Transverse colon (tissue), 4 donors: ENCODE measurements around the gene IL31.

ENCODE experiments used
- CTCF ChIP-seq, 5 experiments: fragments of 200-600 bp in 3 of 5; fragments of 450-650 bp in 2 of 5; sonication (generic) in 3 of 5; IDR thresholded peaks; 1 replicate in 2 of 5; 2 replicates in 3 of 5; pipeline ENCODE4 v1.5.1; 2016 to 2017; ENCODE audit warnings: antibody characterized with exemption in 5 of 5, inconsistent platforms in 3 of 5, mild to moderate bottlenecking in 2 of 5, moderate library complexity in 1 of 5
- EP300 ChIP-seq: sonication (generic); formaldehyde crosslinking; IDR thresholded peaks from one replicate; pipeline ENCODE4 v1.6.1; 2017; ENCODE audit warnings: antibody characterized with exemption, low read depth
- POLR2A ChIP-seq: fragments of 450-650 bp; IDR thresholded peaks from one replicate; pipeline ENCODE4 v1.6.1; 2016; ENCODE audit warnings: antibody characterized with exemption, mild to moderate bottlenecking, moderate library complexity
- POLR2AphosphoS5 ChIP-seq, 3 donors: sonication (generic); formaldehyde crosslinking; IDR thresholded peaks; one replicate each; pipeline ENCODE4 v1.6.1; 2016; ENCODE audit warnings: antibody characterized with exemption in 3 of 3

GRCh38 chr12:122201381-122201780 is 27.4 kb upstream of the IL31 start:
- TF ChIP-seq CTCF (IDR thresholded peaks at IDR 0.05) (no peak), POLR2AphosphoS5 (IDR thresholded peaks at IDR 0.05) (no peak), EP300 (no peak), POLR2A (no peak)
